SIG-M5 treated with dmso at 0.1 percent for 504 hours (cell line): ENCODE measurements around the gene NEU1.
A peak's percentile ranks its signal among the peaks of the same experiment; 100 is the strongest.
"Not testable (repeated sequence)": the region's sequence is repeated elsewhere in the genome, so short reads cannot be mapped to it uniquely, and the experiment has no call there.

ENCODE experiments used
- DNase-seq: peaks from one replicate; lab custom pipeline; 2025; ENCODE audit not compliant: unreplicated experiment; lab: John Stamatoyannopoulos, UW

Gene NEU1

DNA sequence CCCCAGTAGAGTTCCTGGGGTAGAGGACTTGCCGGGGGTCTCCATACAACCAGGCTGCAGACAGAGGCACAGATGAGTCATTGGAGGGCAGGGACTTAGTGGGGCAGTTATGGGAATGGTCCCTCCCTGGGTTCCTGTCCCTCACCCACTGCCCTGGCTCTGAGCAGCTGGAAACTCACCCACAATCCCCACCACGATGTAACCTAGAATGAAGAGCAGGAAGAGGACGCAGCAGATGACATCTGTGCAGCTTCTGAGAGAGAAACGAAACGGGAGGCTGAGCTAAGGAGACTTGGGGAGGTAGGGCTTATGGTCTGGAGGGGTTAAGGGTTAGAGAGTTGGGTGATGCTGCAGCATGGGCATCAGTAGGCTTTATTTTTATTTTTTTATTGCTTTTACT is 13.3 kb upstream of the NEU1 start:
- DNase-seq: no peak

DNA sequence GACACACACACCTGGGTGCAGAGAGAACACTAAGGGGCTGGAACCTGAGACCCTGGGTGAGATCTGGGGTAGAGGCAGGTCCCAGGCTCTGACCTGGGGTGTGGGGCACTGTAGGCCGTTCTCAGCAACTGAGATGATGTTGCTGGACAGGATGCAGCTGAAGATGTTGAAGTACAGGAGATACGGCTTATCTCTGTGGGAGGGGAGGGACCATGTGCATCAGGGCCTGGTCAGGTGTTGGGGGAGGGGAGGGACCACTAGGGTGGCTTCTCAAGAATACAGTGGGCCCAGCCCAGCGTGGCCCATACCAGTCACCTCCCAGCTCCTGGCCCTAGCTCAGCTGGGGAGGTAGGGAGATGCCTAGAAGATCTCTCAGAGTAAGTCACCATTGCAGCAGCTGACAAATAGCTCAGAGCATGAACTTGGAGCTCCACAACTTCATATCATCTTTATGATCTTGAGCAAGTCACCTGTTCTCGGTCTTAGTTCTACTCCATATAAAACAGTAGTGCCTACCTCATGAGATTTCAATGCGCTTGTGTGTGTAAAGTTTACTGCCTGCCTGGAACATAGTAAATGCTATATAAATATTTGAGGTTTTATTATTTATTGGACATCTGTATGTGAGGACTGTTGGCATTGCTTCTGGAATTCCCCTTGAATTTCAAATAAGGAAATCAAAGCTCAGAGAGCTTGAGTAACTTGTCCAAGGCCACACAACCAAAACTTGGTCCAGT is 12.4 kb upstream of the NEU1 start:
- peak; percentile 18 for DNase-seq

DNA sequence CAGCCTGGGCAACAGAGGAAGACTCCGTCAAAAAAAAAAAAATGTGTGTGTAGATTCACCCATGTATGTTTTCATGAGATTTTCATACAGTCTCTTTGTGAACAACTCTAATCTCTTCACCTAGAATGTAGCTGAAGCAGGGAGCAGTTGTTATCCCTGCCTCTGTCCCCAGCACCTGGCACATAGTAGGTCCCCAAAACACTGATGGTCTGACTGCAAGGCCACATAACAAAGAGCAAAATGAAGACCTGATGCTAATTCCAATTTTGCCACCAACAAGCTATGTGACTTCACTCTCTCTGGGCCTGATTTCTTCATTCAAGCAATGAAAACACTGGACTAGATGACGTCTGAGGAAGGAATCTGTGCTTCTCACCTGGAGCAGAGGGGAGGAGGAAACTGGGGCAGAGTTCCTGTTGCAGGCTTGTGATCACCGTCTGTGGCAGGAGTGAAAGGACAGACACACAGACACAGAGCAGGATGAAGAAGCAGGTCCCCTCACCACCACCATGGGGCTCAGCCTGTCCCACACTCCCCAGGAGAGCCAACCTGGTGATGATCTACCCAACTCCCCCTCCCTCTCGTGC is 11.6 kb upstream of the NEU1 start:
- DNase-seq: no peak

DNA sequence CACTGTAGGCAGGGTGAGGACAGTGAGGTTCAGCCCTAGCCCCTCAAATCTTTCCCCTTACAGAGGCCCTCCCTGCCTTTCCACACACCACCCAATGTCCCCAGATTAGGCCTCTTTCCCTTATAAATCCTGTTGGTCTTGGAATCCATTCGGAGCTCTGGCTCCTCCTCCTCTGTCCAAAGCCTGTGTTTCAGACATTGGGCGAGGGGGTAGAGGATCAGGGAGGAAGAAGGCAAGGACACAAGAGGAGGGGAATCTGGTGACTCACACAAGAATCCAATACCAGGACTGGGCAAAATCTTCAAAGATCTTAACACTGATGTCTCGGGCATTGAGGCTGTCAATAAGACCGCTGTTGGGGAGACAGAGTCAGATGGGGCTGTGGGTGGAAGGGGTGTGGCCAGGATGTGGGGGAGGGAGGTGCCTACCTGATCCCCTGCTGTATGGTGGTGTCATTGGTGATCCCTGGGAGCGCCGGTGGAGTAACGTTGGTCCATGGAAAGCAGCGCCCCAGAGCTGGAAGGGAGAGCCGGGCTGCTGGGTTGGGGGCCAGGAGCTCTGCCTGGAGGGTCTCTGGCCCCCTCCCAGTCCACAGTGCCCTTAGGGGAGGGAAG is 8.5 kb upstream of the NEU1 start:
- no peak for DNase-seq

DNA sequence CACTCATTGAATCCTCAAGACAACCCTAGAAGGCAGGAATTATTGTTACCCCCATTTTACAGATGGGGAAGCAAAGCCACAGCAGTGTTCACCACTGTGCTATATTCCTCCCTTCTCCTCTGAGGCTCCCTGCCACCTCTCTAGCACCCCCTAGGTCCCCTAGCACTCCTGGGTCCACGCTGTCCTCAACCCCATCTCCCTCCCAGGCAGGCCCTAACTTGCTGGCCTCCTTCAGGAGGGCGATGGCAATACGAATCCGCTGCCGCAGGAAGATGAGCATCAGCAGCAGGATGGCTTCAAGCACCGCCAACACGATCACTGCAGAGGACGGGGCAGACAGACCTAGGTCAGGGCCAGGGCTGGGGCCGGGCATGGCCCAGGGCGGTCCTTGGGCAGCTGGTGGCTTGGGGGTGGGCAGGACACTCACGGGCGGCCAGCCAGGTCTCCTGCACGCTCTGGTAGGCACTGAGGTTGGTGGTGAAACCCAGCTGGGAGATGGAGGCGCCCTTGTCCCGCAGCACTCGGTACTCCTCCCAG is 7.8 kb upstream of the NEU1 start:
- DNase-seq: no peak

DNA sequence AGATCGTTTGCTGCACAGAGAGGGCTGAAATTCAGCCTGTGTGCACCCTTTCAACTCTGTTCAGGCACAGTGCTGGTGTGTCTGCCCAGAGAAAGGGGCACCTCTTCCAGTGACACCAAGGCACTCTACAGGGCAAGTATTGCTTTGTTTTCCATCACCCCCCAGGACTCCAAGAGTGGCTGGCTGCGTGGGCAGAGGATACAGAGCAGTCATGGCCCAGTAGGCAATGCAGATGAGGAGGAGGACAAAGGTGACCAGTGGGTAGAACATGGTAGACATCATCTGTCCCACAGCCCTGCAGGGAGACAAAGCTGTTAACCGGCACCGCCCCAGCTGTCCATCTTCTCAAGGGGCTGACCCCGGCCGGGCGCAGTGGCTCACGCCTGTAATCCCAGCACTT is 6.7 kb upstream of the NEU1 start:
- no peak for DNase-seq

DNA sequence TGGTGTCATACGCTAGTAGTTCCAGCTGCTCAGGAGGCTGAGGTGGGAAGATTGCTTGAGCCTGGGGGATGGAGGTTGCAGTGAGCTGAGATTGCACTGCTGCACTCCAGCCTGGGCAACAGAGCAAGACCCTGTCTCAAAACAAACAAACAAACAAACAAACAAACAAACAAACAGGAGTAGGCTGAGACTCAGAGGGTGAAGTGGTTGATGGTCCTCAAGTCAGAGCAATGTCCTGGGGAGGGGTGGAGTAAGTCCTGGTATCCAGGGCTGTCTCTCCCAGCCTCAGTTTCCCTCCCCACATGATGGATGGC is 6.0 kb upstream of the NEU1 start:
- not testable (repeated sequence) for DNase-seq

DNA sequence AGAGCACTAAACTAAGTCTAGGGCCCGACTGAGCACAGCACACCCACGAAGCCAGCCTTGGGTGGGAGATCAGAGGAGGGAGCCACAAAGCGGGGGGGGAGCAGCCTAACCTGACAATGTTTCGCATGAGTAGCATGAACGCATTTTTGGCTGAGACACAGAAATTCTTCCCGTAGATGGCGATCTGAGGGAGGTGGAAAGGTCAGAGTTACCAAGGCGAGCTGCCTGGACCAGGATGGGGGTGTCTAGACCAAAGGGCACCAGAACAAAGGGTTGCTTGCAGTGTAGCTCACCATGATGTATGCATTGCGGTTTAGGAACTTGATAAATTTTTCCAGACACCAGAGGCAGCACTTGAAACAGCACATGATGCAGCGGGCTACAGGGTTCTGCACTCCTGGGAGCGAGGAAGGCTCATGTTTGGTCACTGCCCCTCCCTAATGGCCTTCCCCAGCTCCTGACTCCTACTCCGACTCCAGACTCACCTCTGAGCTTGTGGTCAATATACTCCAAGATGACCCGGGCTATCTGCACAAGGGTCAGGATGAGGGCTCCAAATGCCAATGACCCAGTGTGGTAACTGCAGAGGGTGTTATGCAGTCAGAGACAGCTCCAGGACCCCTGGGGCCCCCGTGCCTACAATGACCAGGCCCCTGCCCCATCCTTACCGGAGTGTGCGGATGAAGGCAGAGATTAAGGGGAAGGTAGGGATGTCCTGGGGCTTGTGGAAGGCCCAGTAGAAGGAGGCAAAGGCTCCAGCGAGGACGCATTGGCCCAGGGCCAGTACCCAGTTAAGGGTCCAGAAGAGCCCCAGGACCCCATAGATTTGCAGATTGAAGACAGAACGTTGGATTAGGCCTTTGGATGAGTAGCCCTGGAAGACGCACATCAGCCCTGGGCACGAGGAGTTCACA is 2.8 kb upstream of the NEU1 start:
- DNase-seq: no peak

DNA sequence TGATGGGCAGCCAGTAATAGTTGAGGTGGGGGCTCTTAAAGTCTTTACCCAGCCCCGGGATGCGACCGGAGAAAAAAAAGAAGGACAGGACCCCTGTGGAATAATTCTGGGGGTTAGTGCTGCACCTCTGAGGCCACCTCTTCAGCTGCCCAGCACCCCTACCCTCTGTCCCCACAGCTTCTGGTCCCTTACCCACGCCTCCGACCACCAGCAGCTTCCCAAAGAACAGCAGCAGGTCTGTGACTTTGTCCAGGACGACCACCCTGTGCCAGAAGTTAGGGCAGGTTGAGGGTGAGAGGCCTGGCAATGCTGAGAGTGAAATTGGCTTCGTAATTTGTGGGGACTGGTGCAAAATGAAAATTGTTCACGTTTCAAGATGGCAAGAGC is 2.2 kb upstream of the NEU1 start:
- no peak for DNase-seq

DNA sequence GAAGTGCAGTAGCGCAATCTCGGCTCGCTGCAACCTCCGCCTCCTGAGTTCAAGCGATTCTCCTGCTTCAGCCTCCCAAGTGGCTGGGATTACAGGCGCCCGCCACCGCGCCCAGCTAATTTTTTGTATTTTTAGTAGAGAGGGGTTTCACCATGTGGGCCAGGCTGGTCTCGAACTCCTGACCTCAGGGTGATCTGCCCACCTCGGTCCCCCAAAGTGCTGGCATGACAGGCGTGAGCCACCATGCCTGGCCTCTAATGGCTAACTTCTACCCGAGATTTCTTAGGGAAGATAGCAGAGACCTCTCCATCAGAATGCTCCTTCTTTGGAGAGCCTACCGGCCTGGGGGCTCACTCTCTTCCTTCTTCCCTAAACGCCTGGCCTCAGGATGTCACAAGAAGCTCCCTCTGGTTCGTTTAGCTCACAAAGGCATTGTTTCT is 1.5 kb upstream of the NEU1 start:
- not testable (repeated sequence) for DNase-seq

DNA sequence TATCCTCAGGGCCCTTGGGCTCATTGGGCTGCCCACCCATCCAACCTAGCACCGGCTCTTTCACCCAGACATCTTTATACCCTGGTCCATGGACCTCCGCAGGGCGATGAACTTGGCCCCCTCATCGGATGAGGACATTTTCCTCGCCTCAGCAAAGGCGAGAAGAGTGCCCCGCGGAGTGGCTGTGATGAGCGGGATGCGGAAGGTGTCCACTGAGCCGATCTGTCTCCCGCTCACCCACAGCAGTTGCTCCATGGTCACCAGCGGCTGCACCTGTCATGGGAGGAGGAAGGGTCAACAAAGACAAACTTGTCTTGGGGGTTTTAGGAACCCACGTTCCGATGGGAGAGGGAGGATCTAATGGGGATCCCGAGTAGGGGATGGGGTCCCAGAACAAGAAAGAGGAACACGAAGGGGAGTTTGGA is 690 bp downstream of the NEU1 start:
- DNase-seq: no peak

DNA sequence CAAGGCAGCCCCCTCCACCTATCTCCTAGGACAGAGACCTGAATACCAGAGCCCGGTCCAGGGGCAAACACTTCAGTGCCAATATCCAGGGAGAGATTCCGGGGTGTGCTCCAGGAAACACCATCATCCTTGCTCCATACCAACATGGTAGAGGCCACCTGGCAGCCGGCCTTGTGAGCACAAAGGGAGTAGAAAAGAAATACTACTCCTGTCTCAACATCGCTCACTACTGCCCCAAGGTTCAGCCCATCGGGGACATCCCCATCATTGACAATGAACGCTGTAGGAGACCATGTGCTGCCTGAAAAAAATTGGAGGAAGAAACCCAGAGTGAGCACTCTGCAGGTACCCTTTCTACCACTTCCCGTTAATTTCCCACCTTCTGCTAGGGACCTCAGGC is 1.5 kb downstream of the NEU1 start:
- DNase-seq: no peak

DNA sequence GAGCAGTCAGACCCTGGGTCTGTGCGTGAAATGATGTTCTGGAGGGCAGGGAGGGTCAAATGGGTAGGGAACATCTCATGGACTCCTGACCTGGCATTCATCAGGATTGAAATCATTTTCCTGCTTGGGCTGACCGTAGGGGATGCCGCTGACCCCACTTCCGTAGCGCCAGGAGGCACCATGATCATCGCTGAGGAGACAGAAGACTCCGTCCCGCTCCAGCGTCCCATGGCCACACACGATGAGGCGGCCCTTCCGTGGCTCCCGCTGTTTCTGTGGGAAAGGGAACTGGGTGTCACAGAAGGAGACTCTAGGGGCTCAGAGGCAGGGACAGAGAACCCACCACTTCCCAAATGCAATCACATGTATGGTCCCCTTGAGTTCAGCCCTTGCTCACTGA is 2.3 kb downstream of the NEU1 start:
- no peak for DNase-seq

DNA sequence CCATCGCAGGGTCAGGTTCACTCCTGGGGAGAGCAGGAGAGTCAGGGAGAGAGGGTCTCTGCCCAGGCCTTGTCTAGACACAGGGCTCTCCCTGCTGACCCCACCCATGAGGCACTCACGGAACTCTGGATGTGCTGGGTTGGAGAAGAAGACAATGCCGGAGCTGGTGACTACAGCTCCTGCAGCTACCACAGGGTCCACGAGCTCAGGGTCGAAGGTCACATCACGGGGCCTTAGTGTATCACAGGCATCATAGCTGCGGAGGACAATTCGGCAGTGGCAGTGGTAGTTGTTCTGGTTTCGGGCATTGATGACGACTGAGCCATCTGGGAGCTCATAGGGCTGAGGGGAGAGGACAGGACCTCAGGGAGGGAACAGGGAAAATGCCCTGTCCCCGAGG is 2.7 kb downstream of the NEU1 start:
- DNase-seq: no peak

DNA sequence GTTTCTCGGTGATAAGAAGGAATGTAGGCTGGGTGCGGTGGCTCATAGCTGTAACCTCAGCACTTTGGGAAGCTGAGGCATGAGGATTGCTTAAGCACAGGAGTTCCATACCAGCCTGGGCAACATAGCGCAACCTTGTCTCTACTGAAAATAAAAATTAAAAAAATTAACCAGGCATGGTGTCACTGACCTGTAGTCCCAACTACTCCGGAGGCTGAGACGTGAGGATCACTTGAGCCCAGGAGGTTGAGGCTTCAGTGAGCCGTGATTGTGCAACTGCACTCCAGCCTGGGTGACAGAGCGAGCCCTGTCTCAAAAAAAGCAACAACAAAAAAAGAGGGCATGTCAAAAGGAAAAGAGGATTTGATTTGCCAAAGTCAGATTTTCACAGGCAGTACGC is 3.9 kb downstream of the NEU1 start:
- no peak for DNase-seq

DNA sequence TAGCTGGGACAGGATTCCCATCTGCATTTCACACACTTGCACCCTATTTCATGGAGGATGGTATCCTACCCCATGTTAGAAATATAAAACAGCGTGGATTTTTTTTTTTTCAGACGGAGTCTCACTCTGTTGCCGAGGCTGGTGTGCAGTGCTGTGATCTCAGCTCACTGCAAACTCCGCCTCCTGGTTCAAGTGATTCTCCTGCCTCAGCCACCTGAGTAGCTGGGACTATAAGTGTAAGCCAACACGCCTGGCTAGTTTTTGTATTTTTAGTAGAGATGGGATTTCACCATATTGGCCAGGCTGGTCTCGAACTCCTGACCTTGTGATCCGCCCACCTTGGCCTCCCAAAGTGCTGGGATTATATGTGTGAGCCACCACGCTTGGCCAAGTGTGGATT is 4.8 kb downstream of the NEU1 start:
- not testable (repeated sequence) for DNase-seq

DNA sequence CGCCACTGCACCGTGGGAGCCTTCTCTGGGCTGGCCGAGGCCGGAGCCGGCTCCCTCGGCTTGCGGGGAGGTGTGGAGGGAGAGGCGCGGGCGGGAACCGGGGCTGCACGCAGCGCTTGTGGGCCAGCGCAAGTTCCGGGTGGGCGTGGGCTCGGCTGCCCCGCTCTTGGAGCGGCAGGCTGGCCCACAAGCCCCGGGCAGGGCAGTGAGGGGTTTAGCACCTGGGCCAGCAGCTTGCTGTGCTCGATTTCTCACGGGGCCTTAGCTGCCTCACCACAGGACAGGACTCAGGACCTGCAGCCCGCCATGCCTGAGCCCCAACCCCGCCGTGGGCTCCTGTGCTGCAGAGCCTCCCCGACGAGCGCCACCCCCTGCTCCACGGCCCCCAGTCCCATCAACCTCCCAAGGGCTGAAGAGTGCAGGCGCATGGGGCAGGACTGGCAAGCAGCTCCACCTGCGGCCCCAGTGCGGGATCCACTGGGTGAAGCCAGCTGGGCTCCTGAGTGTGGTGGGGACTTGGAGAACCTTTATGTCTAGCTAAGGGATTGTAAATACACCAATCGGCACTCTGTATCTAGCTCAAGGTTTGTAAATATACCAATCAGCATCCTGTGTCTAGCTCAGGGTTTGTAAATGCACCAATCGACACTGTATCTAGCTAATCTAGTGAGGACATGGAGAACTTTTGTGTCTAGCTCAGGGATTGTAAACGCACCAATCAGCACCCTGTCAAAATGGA is 10.5 kb downstream of the NEU1 start:
- DNase-seq: not testable (repeated sequence)

DNA sequence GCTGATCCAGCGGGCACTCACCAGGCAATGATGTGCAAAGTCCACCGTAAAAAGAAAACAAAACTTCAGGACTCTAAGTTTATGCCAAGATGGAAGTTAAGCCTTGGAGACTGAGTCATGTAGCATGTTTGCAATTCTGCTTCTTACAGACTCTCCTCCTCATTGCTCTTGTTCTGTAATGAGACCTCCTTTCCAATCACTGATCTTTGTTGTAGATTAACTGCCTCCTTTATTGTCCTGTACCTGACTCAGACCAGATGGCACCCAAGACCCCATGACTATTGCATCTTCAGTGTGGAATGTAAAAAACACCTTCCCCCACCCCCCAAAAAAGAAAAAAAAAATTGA is 11.2 kb downstream of the NEU1 start:
- no peak for DNase-seq

DNA sequence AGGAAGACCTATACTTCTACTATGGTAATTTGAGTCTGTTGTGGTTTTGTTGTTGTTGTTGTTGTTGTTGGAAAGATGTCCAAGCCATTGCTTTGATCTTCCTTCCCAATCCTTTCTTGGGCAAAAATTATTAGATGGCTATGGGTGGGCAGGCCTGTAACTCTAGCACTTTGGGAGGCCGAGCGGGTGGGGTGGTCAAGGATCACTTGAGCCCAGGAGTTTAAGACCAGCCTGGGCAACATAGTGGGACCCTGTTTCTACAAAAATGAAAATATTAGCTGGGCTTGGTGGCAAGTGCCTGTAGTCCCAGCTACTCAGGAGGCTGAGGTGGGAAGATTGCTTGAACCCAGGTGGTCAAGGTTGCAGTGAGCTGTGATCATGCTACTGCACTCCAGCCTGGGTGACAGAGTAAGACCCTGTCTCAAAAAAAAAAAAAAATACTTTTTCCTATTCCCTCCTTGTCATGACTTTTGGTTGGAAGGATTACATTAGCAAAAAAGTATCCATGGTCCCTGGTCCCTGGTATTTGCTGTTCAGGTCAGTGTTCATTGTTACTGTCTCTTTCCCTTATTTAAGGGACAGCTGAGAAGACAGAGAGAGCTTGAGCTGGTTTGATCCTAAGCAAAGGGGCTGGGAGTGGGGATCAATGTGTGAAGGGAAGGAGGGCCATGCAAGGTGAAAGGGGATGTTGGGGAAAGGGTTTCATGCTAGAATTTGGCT is 11.7 kb downstream of the NEU1 start:
- no peak for DNase-seq

DNA sequence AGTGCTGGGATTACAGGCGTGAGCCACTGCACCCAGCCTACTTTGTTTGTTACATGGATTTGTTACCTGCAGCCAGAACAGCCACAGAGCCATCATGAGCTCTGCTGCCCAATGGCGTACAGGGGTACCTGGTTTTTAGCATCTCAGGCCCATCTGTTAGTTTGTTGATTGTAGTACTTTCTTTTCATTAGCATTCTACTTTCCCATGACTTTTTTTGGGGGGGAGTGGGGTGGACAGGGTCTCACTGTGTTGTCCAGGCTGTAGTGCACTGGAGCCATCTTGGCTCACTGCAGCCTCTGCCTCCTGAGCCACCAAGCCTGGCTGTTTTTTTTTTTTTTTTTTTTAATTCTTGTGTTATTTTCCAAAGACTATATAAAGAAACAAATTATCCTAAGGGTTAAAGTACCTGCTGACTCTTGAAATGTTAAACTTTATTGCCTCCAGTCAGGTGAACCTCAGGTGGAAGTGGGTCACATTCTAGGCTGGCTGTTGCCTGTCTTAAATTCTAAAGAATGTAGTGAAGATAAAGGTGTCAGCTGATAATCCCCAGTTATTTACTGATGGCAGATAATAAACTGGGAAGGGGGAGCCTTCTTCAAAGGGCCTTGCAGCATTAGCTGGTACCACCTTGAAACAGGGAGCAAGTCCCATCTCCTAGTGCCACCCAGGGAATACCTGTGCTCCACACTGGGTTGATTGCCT is 15.2 kb downstream of the NEU1 start:
- no peak for DNase-seq
